Loucy (cell line): ENCODE data around the gene CCL14.

Experiments used
- H2AFZ ChIP-seq: fragments of 200-600 bp; sonication (generic); 2 replicates; pipeline ENCODE4 v1.6.0; 2016; ENCODE audit warnings: antibody characterized with exemption, mild to moderate bottlenecking, low read length, moderate library complexity
- H3F3A ChIP-seq: fragments of 200-600 bp; 2 replicates; pipeline ENCODE4 v1.6.0; 2016; ENCODE audit warnings: antibody characterized with exemption, low read depth, mild to moderate bottlenecking
- H3K27me3 ChIP-seq: fragments of 200-600 bp; sonication (generic); 2 replicates; pipeline ENCODE4 v1.6.1; 2014; ENCODE audit warnings: low read length, mild to moderate bottlenecking; ENCODE audit not compliant: insufficient read depth, poor library complexity, severe bottlenecking
- H3K36me3 ChIP-seq: fragments of 200-600 bp; sonication (generic); 2 replicates; pipeline ENCODE4 v1.6.1; 2016; ENCODE audit warnings: low read length; ENCODE audit not compliant: insufficient read depth
- H3K4me1 ChIP-seq: fragments of 200-600 bp; sonication (generic); 2 replicates; pipeline ENCODE4 v1.5.1; 2014; ENCODE audit warnings: low read length, mild to moderate bottlenecking; ENCODE audit not compliant: insufficient read depth, poor library complexity, severe bottlenecking
- H3K4me2 ChIP-seq: fragments of 200-600 bp; sonication (generic); 2 replicates; pipeline ENCODE4 v1.6.0; 2014; ENCODE audit warnings: antibody characterized with exemption, low read length, low read depth, mild to moderate bottlenecking; ENCODE audit not compliant: poor library complexity, severe bottlenecking
- H3K4me3 ChIP-seq: fragments of 200-600 bp; sonication (generic); 2 replicates; pipeline ENCODE4 v1.5.1; 2014; ENCODE audit warnings: low read length, mild to moderate bottlenecking, mixed read lengths; ENCODE audit not compliant: poor library complexity, severe bottlenecking
- H3K79me2 ChIP-seq: fragments of 200-600 bp; sonication (generic); 2 replicates; pipeline ENCODE4 v1.6.1; 2014; ENCODE audit warnings: low read length; ENCODE audit not compliant: insufficient read depth
- H3K9ac ChIP-seq: fragments of 200-600 bp; sonication (generic); 2 replicates; pipeline ENCODE4 v1.6.0; 2014; ENCODE audit warnings: mild to moderate bottlenecking, low read depth, low read length, moderate library complexity; ENCODE audit not compliant: poor library complexity, severe bottlenecking
- H3K9me2 ChIP-seq: fragments of 200-600 bp; sonication (generic); replicated peaks from 2 replicates; pipeline ENCODE4 v1.6.1; 2016; ENCODE audit warnings: low read depth, low read length, mixed read lengths
- H3K9me3 ChIP-seq: fragments of 200-600 bp; sonication (generic); 2 replicates; pipeline ENCODE4 v1.6.1; 2014; ENCODE audit warnings: mild to moderate bottlenecking, antibody characterized with exemption, low read length, low read depth; ENCODE audit not compliant: insufficient read depth
- H4K20me1 ChIP-seq: fragments of 200-600 bp; sonication (generic); 2 replicates; pipeline ENCODE4 v1.6.0; 2014; ENCODE audit warnings: antibody characterized with exemption, low read length, mild to moderate bottlenecking; ENCODE audit not compliant: insufficient read depth, poor library complexity, severe bottlenecking
- CTCF ChIP-seq: fragments of 200-600 bp; sonication (generic); conservative IDR thresholded peaks from 2 replicates; pipeline ENCODE4 v1.5.1; 2014; ENCODE audit warnings: mild to moderate bottlenecking, antibody characterized with exemption, low read length
- EZH2phosphoT487 ChIP-seq: fragments of 200-600 bp; IDR thresholded peaks from 2 replicates; pipeline ENCODE4 v1.6.1; 2018; ENCODE audit warnings: antibody characterized with exemption, mild to moderate bottlenecking, moderate library complexity, borderline replicate concordance

The CCL14 gene

DNA sequence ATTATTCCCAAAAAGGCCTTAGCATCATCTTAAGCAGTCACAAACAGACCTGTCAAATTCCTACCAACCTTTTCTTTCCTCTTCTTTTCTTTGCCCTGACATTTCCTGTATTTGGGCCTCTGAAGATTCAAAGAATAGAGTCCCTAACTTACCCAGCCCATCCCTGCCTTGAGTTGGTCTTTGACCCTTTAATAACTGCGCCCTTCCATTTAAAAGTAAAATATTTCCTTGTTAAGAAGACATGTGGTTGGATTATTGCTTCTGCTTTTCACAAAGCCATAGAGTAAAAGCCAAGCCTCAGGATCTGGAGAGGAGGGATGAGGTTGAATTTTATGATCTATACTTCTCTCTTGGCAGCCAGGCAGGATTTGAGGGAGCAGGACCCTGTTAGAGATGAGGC, 44.4 kb upstream of the CCL14 start:
- Histone ChIP-seq H3K9ac (no peak overlapping the region), H3K9me3 (no peaks in the 10 kb centered on the region), H3K79me2 (no peaks in the 10 kb centered on the region), H2AFZ (no peak overlapping the region), H3K4me1 (no peaks in the 10 kb centered on the region), H3K4me3 (no peak overlapping the region), H3K4me2 (no peak overlapping the region), H3K9me2 (no peaks in the 10 kb centered on the region), H3F3A (no peaks in the 10 kb centered on the region), H4K20me1 (no peaks in the 10 kb centered on the region), H3K36me3 (no peaks in the 10 kb centered on the region), H3K27me3 (peaks cover 9% of the 10 kb centered on the region)
- no peak for TF ChIP-seq CTCF
- no peak for TF ChIP-seq EZH2phosphoT487

DNA sequence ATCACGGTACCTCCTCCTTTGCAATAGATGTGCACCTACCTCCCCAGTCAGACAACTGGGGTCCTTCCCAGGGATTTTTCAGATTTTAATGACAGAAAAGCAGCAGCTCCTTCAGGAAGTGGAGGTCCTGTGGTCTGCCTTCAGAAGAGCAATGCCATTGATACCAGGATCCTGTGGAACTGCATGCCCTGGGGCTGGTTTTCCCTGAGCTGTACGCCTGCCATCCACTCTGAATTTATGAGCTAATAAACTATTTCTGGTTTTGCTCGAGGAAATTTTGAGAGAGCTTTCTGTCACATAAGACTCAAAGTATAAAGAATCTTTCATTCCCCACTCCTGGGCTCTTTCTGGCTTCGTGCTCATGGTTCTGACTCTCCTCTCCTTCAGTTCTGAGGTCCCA, 41.2 kb upstream of the CCL14 start:
- Histone ChIP-seq H2AFZ (no peak overlapping the region), H3K9me3 (no peaks in the 10 kb centered on the region), H3K4me2 (no peak overlapping the region), H3K27me3 (peaks cover 9% of the 10 kb centered on the region), H3K9ac (no peak overlapping the region), H3K36me3 (no peaks in the 10 kb centered on the region), H3K79me2 (no peaks in the 10 kb centered on the region), H3K9me2 (no peaks in the 10 kb centered on the region), H3K4me3 (no peak overlapping the region), H3K4me1 (no peaks in the 10 kb centered on the region), H3F3A (no peaks in the 10 kb centered on the region), H4K20me1 (no peaks in the 10 kb centered on the region)
- TF ChIP-seq EZH2phosphoT487 (no peak), CTCF (no peak)

GRCh38 chr17:36024106-36024869, 37.8 kb upstream of the CCL14 start:
- H3K79me2 ChIP-seq, result no peaks in the 10 kb centered on the region
- H3K4me1 ChIP-seq, result no peaks in the 10 kb centered on the region
- no peak overlapping the region for H3K4me2 ChIP-seq
- H3K9ac ChIP-seq, result no peak overlapping the region
- no peak overlapping the region for H2AFZ ChIP-seq
- no peaks in the 10 kb centered on the region for H3K9me3 ChIP-seq
- no peaks in the 10 kb centered on the region for H4K20me1 ChIP-seq
- no peak overlapping the region for H3K4me3 ChIP-seq
- H3K36me3 ChIP-seq, result no peaks in the 10 kb centered on the region
- no peaks in the 10 kb centered on the region for H3F3A ChIP-seq
- peaks cover 7% of the 10 kb centered on the region for H3K27me3 ChIP-seq
- no peak for TF ChIP-seq EZH2phosphoT487
- TF ChIP-seq CTCF, result no peak
- no peaks in the 10 kb centered on the region for H3K9me2 ChIP-seq
